ENCODE results near the gene C6orf136. TPM values are rescaled to one million over a fixed set of nuclear protein-coding genes. Genes with fewer than 3 reads are reported as not detected.

C6orf136 gene
- total and polyA plus RNA-seq, 9 of the 15 experiments (the other 6 are each of a cell fraction or from before 2014, with no cell fraction given), result 14.1 to 63.1 (median 18.4) TPM

- Histone ChIP-seq H3K9me1 (ENCODE audit: control insufficient read depth, insufficient read depth, low read length) (no peaks in the 10 kb centered on the region), H3K4me3 (no peak overlapping the region), H4K20me1 (replicated peaks; ENCODE audit: control insufficient read depth, insufficient read depth, low read length) (peaks cover 8% of the 10 kb centered on the region; the same call in 1 of the 2 replicates), H3K4me1 (replicated peaks in 1 of 2; ENCODE audit: control insufficient read depth in 2 of 2, insufficient read depth in 2 of 2, low read length in 2 of 2) (peaks cover 0 to 21% of the 10 kb centered on the region in 2 experiments; a peak in 3 of 5 replicates), H2AFZ (ENCODE audit: low read depth, low read length) (no peak overlapping the region), H3K36me3 (ENCODE audit: control insufficient read depth, insufficient read depth, low read length) (peaks cover 79% of the 10 kb centered on the region), H3K9ac (ENCODE audit: insufficient read depth in 1 of 2, low read depth in 2 of 2, low read length in 2 of 2) (peak overlapping the region in 1 of 2 experiments; percentile 99; a peak in 1 of 4 replicates), H3K4me2 (ENCODE audit: insufficient read depth, low read length) (0 out of 2 replicates have a peak overlapping the region, but pooled peaks have one; percentile 2), H3K27ac (ENCODE audit: extremely low read depth, low read depth, low read length) (peak overlapping the region; percentile 95; the same call in 1 of the 3 replicates), H3K9me3 (replicated peaks; ENCODE audit: control insufficient read depth, insufficient read depth, low read depth, low read length) (no peaks in the 10 kb centered on the region), H3K79me2 (ENCODE audit: control insufficient read depth, insufficient read depth, low read length) (peaks cover 75% of the 10 kb centered on the region), H3K27me3 (ENCODE audit: control insufficient read depth in 2 of 2, insufficient read depth in 2 of 2, low read length in 2 of 2) (no peaks in the 10 kb centered on the region)
- WGBS (ENCODE audit: insufficient coverage, low coverage, missing lambda C conversion rate), result 59% methylated on average over 6 of the region's 6 CpGs
- POLR2A ChIA-PET, result interaction anchor here (0.8 to 4.8 kb wide), 27 partner anchors 12 to 202 kb away, joined by 3 to 310 read pairs (median 6); partner anchors contain the start of genes ABCF1, ATAT1, C6orf136 and DHX16
- ATAC-seq (no peak), FAIRE-seq (no peak), DNase-seq (ENCODE audit: extremely low read depth in 1 of 4, low spot score in 3 of 4) (peak in 1 of 4 experiments; percentile 43)
- intact Hi-C loops (cut with micrococcal nuclease) (no loop called here), in situ Hi-C loops (cut with MboI) (no loop called here)
- CTCF ChIA-PET (ENCODE audit: low intra/inter-chr PET ratio), result no interaction called here
- no TSS peak for BruUV-seq (replicated peaks)
- TF ChIP-seq RAD21 (CRISPR knock-in tag; conservative IDR thresholded peaks at IDR 0.05 in 1 of 2, IDR thresholded peaks at IDR 0.05 in 1 of 2) (peak in 1 of 2 experiments; percentile 2; a peak in 1 of 4 replicates), ARID3A (IDR thresholded peaks at IDR 0.05; ENCODE audit: borderline replicate concordance, low read depth, low read length) (no peak), KDM5B (IDR thresholded peaks at IDR 0.05; ENCODE audit: insufficient replicate concordance, low read depth, low read length) (peak; percentile 60), MAFK (IDR thresholded peaks at IDR 0.05; ENCODE audit: low read length) (no peak), MCM7 (IDR thresholded peaks at IDR 0.05) (no peak), ZNF740 (CRISPR knock-in tag; IDR thresholded peaks at IDR 0.05) (no peak), ZNF740 (tag; IDR thresholded peaks at IDR 0.05) (no peak), EHMT2 (IDR thresholded peaks at IDR 0.05) (no peak), SP2 (IDR thresholded peaks at IDR 0.05; ENCODE audit: extremely low read depth, low read depth, low read length, poor library complexity, severe bottlenecking) (no peak), KAT7 (CRISPR knock-in tag; IDR thresholded peaks at IDR 0.05; ENCODE audit: borderline replicate concordance) (no peak), ZBTB11 (CRISPR knock-in tag; IDR thresholded peaks at IDR 0.05) (no peak), NR2F6 (CRISPR knock-in tag; IDR thresholded peaks at IDR 0.05) (no peak), POLR2B (IDR thresholded peaks at IDR 0.05; ENCODE audit: low read depth, partially characterized antibody) (peak; percentile 49), PHF8 (IDR thresholded peaks at IDR 0.05; ENCODE audit: borderline replicate concordance, low read length) (no peak), SMAD2 (IDR thresholded peaks at IDR 0.05; ENCODE audit: low read depth, low read length) (no peak)
Observed at GRCh38 chr6:30612687-30613248, 34.2 kb upstream of the C6orf136 start.

Measured in K562 (cell line).